Loucy (cell line): Measurements from ENCODE around the gene MT1E.

ENCODE experiments used
- EZH2phosphoT487 ChIP-seq: fragments of 200-600 bp; IDR thresholded peaks from 2 replicates; pipeline ENCODE4 v1.6.1; 2018; ENCODE audit warnings: antibody characterized with exemption, mild to moderate bottlenecking, moderate library complexity, borderline replicate concordance
- TF ChIP-seq, protein P1 (sequence below): fragments of 200-600 bp; sonication (generic); conservative IDR thresholded peaks from 2 replicates; pipeline ENCODE4 v1.5.1; 2014; ENCODE audit warnings: mild to moderate bottlenecking, antibody characterized with exemption, low read length

DNA sequence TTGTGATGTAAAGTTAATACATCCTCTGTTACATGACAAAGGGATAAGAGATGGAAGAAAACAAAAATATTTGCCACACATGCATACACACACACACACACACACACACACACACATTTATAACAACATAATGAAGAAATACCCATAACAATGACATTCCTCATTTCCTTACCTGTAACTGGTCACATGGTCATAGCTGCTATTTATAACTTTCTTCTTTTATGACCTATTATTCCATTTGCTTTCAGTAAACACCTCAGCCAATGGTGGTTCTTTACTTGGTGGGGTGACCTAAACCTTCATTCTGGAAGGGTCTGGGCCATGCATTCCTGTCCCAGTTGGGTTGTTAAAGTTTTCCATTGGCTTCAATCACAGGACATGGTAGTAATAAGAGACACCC, 11.9 kb upstream of the MT1E start:
- TF ChIP-seq, protein P1, sequence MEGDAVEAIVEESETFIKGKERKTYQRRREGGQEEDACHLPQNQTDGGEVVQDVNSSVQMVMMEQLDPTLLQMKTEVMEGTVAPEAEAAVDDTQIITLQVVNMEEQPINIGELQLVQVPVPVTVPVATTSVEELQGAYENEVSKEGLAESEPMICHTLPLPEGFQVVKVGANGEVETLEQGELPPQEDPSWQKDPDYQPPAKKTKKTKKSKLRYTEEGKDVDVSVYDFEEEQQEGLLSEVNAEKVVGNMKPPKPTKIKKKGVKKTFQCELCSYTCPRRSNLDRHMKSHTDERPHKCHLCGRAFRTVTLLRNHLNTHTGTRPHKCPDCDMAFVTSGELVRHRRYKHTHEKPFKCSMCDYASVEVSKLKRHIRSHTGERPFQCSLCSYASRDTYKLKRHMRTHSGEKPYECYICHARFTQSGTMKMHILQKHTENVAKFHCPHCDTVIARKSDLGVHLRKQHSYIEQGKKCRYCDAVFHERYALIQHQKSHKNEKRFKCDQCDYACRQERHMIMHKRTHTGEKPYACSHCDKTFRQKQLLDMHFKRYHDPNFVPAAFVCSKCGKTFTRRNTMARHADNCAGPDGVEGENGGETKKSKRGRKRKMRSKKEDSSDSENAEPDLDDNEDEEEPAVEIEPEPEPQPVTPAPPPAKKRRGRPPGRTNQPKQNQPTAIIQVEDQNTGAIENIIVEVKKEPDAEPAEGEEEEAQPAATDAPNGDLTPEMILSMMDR: no peak
- no peak for TF ChIP-seq EZH2phosphoT487
